Stimulated activated CD8-positive, alpha-beta memory T cell treated with anti-CD3 and anti-CD28 coated beads, Interleukin-2, amount 100 ng/mL, for 48 hours (primary cell): ENCODE results near the gene KCNC3.
"Not testable (repeated sequence)": the region's sequence is repeated elsewhere in the genome, so short reads cannot be mapped to it uniquely, and the experiment has no call there.

Source experiments
- DNase-seq, 2 donors: peaks; one replicate each; pipeline ENCODE4 v3.0.0-alpha.2; 2020; ENCODE audit warnings: low read depth in 2 of 2

The KCNC3 gene

GRCh38 chr19:50353487-50353880 is 24.3 kb upstream of the KCNC3 start:
- not testable (repeated sequence) for DNase-seq

GRCh38 chr19:50352242-50352641 is 23.1 kb upstream of the KCNC3 start:
- no peak for DNase-seq

GRCh38 chr19:50349277-50350057 is 20.3 kb upstream of the KCNC3 start:
- no peak for DNase-seq

GRCh38 chr19:50347089-50347581 is 18.0 kb upstream of the KCNC3 start:
- peak in 1 of 2 donors; percentile 39 for DNase-seq

GRCh38 chr19:50344661-50345318 is 15.6 kb upstream of the KCNC3 start:
- DNase-seq = no peak

GRCh38 chr19:50341091-50341564 is 12.0 kb upstream of the KCNC3 start:
- DNase-seq = no peak

- no peak for DNase-seq
Measured at GRCh38 chr19:50340331-50340730, 11.2 kb upstream of the KCNC3 start.

GRCh38 chr19:50337031-50337430 is 7.9 kb upstream of the KCNC3 start:
- DNase-seq = not testable (repeated sequence)

- no peak for DNase-seq
Measured at GRCh38 chr19:50334741-50335421, 5.7 kb upstream of the KCNC3 start.

- peak; percentile 80 to 81 for DNase-seq
Measured at GRCh38 chr19:50333737-50334617, 4.8 kb upstream of the KCNC3 start.

- DNase-seq = peak; percentile 82 to 97
Measured at GRCh38 chr19:50333235-50333736, 4.1 kb upstream of the KCNC3 start.

GRCh38 chr19:50332244-50333038 is 3.3 kb upstream of the KCNC3 start:
- DNase-seq = no peak

- DNase-seq = no peak
Measured at GRCh38 chr19:50331994-50332243, 2.7 kb upstream of the KCNC3 start.

GRCh38 chr19:50331221-50331993 is 2.2 kb upstream of the KCNC3 start:
- DNase-seq = no peak

- peak; percentile 74 to 87 for DNase-seq
Measured at GRCh38 chr19:50330365-50331078, 1.3 kb upstream of the KCNC3 start.

GRCh38 chr19:50329926-50330294 is 733 bp upstream of the KCNC3 start:
- DNase-seq = not testable (repeated sequence)

- no peak for DNase-seq
Measured at GRCh38 chr19:50328873-50329145, 368 bp downstream of the KCNC3 start.

- DNase-seq = peak in 1 of 2 donors; percentile 36
Measured at GRCh38 chr19:50328224-50328872, 829 bp downstream of the KCNC3 start.
